GM12874 (cell line): ENCODE results near the gene EML6.

Experiments used
- CTCF ChIP-seq: IDR thresholded peaks from 2 replicates; pipeline ENCODE4 v1.5.1; 2011; ENCODE audit warnings: low read depth, mild to moderate bottlenecking, control low read depth, low read length, moderate library complexity; ENCODE audit not compliant: insufficient read depth

Gene EML6

GRCh38 chr2:54897420-54898310 is 174.2 kb downstream of the EML6 start:
- no peak for TF ChIP-seq CTCF

GRCh38 chr2:54898456-54899226 is 175.2 kb downstream of the EML6 start:
- TF ChIP-seq CTCF: no peak

GRCh38 chr2:54899576-54900200 is 176.2 kb downstream of the EML6 start:
- 0 out of 2 replicates have a peak, but pooled peaks have one; percentile 33 for TF ChIP-seq CTCF

GRCh38 chr2:54901224-54901986 is 177.9 kb downstream of the EML6 start:
- no peak for TF ChIP-seq CTCF

GRCh38 chr2:54902763-54903162 is 179.3 kb downstream of the EML6 start:
- TF ChIP-seq CTCF: no peak

- no peak for TF ChIP-seq CTCF
These were observed 180.5 kb downstream of the EML6 start for GRCh38 chr2:54903736-54904554.
